AG10803 (cell line): ENCODE results near the gene CNTN1.
"Not testable (repeated sequence)": the region's sequence is repeated elsewhere in the genome, so short reads cannot be mapped to it uniquely, and the experiment has no call there.

Experiments
- DNase-seq: peaks from one replicate; pipeline ENCODE4 v3.0.0; 2010; ENCODE audit warnings: low read depth
- H3K4me3 ChIP-seq: 2 replicates; pipeline ENCODE4 v1.5.1; 2011; ENCODE audit warnings: mild to moderate bottlenecking, low read length, control low read depth
- CTCF ChIP-seq: conservative IDR thresholded peaks from 2 replicates; pipeline ENCODE4 v1.5.1; 2011; ENCODE audit warnings: mild to moderate bottlenecking, low read length, control low read depth, inconsistent platforms

CNTN1 gene

GRCh38 chr12:41067941-41068645, 375.9 kb downstream of the CNTN1 start:
- DNase-seq = no peak
- no peak for TF ChIP-seq CTCF

GRCh38 chr12:41073633-41074472, 381.6 kb downstream of the CNTN1 start:
- no peak for TF ChIP-seq CTCF
- DNase-seq = no peak
- H3K4me3 ChIP-seq = no peak overlapping the region

More at GRCh38 chr12:41067941-41068645, 375.9 kb downstream of the CNTN1 start:
- no peak overlapping the region for H3K4me3 ChIP-seq

GRCh38 chr12:41074473-41074769, 382.2 kb downstream of the CNTN1 start:
- TF ChIP-seq CTCF = no peak
- H3K4me3 ChIP-seq = no peak overlapping the region
- DNase-seq = no peak

GRCh38 chr12:41076114-41076513, 383.9 kb downstream of the CNTN1 start:
- no peak for TF ChIP-seq CTCF
- H3K4me3 ChIP-seq = no peak overlapping the region
- no peak for DNase-seq

GRCh38 chr12:41081241-41081640, 389.0 kb downstream of the CNTN1 start:
- H3K4me3 ChIP-seq, DNase-seq: not testable (repeated sequence)

GRCh38 chr12:41089438-41089837, 397.2 kb downstream of the CNTN1 start:
- no peak overlapping the region for H3K4me3 ChIP-seq
- TF ChIP-seq CTCF = no peak
- DNase-seq = no peak

GRCh38 chr12:41092115-41092514, 399.9 kb downstream of the CNTN1 start:
- no peak overlapping the region for H3K4me3 ChIP-seq
- no peak for TF ChIP-seq CTCF
- no peak for DNase-seq
